Colonic mucosa (tissue), 4 donors: ENCODE results near the gene ARPC4. TPM values are rescaled to one million over a fixed set of nuclear protein-coding genes. Genes with fewer than 3 reads are reported as not detected.

Experiments used
- DNase-seq: peaks from one replicate; pipeline ENCODE4 v3.0.0-alpha.2; 2020
- H3K27ac ChIP-seq: fragments of 200-600 bp; one replicate; pipeline ENCODE4 v1.8.0; 2021
- H3K27me3 ChIP-seq: fragments of 200-600 bp; one replicate; pipeline ENCODE4 v1.8.0; 2021
- H3K36me3 ChIP-seq: fragments of 200-600 bp; one replicate; pipeline ENCODE4 v1.8.0; 2021
- H3K4me1 ChIP-seq: fragments of 200-600 bp; one replicate; pipeline ENCODE4 v1.8.0; 2021; ENCODE audit warnings: mild to moderate bottlenecking
- H3K4me3 ChIP-seq: fragments of 200-600 bp; one replicate; pipeline ENCODE4 v1.8.0; 2021
- H3K9ac ChIP-seq, 2 donors: one replicate each; pipeline ENCODE4 v1.7.0; 2013; ENCODE audit warnings: control low read depth in 2 of 2, low read depth in 2 of 2, low read length in 2 of 2
- H3K9me3 ChIP-seq: fragments of 200-600 bp; one replicate; pipeline ENCODE4 v1.8.0; 2021
- intact Hi-C: fragments of 100-400 bp; cut with DNase I; formaldehyde crosslinking; loops from one replicate; pipeline ENCODE4 v1.14.1; 2022
- total RNA-seq, 2 donors: library from RNA; stranded (reverse); fragmentation: NEBNext Ultra II Directional in 1 of 2; extraction: Animal tissue kit (Norgen Biotek cat#: 25700) in 1 of 2; gene quantifications; one replicate each; pipeline ENCODE4 v1.2.1, GENCODE V29; 2021
- TF ChIP-seq, protein P1 (sequence below): fragments of 200-600 bp; IDR thresholded peaks from one replicate; pipeline ENCODE4 v1.8.0; 2022; ENCODE audit warnings: antibody characterized with exemption, mild to moderate bottlenecking
- donor health status: healthy.
- donor health status: DM: no; HTN: no; CAD: no.
- donor health status: DM: no; HTN: no; CAD: no.

Gene ARPC4
- total RNA-seq, 2 donors from 2014 or later: 221 to 228 TPM

DNA sequence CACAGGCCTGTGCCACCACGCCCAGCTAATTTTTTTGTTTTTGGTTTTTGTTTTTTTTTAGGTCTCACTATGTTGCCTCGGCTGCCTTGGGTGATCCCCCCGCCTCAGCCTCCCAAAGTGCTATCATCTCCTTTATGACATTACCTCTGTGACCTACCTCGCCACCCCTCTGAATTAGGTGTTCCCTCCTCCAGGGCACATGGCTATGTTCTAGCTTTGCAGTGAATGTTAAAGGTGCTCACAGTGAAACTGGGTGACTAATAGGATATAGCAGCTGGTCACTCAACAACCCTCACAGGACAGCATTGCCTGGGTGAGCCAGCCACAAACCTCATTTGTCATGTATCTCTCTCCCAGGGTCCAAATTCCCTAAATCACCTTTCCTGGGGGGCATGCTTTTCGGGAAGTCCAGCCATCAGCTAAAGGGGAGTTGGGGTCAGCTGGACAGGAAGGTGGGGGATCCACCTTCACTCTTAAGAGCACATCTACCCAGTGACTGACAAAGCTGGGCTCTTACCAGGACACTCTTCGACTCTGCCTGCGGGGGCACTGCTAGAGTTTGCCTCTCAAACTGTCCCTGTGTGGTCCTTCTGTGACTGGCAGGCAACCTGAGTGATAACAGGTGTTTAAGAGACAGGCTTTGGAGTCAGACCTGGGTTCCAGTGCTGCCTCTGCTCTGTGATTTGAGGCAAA, 15.6 kb downstream of the ARPC4 start:
- Histone ChIP-seq H3K4me1 (peaks cover 7% of the 10 kb centered on the region), H3K4me3 (no peak overlapping the region), H3K27me3 (no peaks in the 10 kb centered on the region), H3K9me3 (no peaks in the 10 kb centered on the region), H3K36me3 (peaks cover 14% of the 10 kb centered on the region), H3K9ac (peak overlapping the region in 1 of 2 donors; percentile 77), H3K27ac (peak overlapping the region; percentile 89)
- no peak for DNase-seq
- intact Hi-C loops: no loop called here
- TF ChIP-seq, protein P1, sequence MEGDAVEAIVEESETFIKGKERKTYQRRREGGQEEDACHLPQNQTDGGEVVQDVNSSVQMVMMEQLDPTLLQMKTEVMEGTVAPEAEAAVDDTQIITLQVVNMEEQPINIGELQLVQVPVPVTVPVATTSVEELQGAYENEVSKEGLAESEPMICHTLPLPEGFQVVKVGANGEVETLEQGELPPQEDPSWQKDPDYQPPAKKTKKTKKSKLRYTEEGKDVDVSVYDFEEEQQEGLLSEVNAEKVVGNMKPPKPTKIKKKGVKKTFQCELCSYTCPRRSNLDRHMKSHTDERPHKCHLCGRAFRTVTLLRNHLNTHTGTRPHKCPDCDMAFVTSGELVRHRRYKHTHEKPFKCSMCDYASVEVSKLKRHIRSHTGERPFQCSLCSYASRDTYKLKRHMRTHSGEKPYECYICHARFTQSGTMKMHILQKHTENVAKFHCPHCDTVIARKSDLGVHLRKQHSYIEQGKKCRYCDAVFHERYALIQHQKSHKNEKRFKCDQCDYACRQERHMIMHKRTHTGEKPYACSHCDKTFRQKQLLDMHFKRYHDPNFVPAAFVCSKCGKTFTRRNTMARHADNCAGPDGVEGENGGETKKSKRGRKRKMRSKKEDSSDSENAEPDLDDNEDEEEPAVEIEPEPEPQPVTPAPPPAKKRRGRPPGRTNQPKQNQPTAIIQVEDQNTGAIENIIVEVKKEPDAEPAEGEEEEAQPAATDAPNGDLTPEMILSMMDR: no peak

DNA sequence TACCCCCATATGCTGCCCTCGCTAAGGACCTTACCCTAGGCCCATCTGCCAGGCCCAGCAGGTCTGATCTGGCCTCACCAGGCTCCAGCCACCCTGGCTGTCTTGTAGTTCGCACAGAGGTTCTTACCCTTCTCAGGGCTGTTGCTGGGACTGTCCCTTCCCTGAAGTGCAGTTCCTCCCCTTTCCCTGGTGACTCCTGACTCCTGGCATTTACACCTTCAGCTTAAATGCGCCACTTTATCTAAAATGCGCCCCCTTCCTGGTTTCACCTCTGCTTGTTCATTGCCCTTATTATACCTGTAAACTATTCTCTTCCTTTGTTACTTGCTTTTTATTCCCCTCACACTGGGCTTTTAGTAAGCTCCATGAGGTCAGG, 16.3 kb downstream of the ARPC4 start:
- Histone ChIP-seq H3K4me3 (peak overlapping the region; percentile 61), H3K9ac (peak overlapping the region; percentile 77 to 94), H3K27me3 (no peaks in the 10 kb centered on the region), H3K36me3 (peaks cover 7% of the 10 kb centered on the region), H3K9me3 (no peaks in the 10 kb centered on the region), H3K27ac (peak overlapping the region; percentile 89), H3K4me1 (peaks cover 7% of the 10 kb centered on the region)
- DNase-seq: peak; percentile 69
- intact Hi-C loops: no loop called here
- TF ChIP-seq, protein P1: no peak

DNA sequence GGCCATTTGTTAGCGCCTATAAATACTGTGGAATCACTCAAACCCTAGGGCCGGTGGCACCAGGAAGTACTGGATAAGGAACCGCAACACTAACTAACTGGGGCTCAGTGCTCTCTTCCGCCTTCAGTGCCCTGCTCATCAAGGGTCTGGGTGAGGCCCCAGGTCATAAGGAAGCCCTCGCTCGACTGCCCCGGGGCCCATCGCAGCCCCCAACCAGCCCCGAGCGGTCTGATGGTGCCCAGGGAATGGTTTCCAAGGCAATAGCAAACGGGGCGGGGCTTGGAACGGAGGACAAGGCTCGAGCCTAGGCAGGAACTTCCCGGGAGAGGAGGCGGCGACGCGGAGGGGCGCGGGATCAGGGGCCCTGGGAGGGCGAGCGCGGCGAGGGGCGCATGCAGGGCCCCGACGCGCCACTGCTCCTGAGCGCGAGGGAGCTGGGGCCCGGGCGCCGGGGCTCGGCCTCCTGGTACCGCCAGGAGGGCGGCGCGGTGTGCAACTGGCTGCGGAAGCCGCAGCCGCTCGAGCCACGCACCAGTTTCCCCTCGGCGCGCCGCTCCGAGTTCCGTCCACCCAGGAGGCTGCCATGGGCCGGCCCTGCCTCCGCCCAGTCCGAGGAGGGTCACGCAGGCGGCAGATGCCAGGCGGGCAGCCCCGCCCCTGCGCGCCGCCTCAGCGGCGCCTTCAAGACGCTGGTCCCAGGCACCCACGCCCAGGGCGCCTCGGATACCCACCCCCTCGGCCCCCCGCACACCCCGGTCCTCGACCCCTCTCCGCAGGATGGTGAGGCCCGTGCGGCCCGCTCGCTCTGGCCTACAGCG, 16.9 kb downstream of the ARPC4 start, which contains the start of gene TTLL3:
TSS of gene TTLL3 (plus strand) at position 648 of the 818 bp plus-strand sequence. CDS start 400 bp downstream, outside the sequence.
- peak within 1 kb of the TSS; percentile 89 for H3K27ac ChIP-seq
- H3K9ac ChIP-seq: peak within 1 kb of the TSS; percentile 77 to 94
- peak; percentile 87 for DNase-seq
- H3K27me3 ChIP-seq: no peaks in the 10 kb centered on the region
- H3K9me3 ChIP-seq: no peaks in the 10 kb centered on the region
- intact Hi-C loops: no loop called here
- peak within 1 kb of the TSS; percentile 61 for H3K4me3 ChIP-seq
- peaks cover 1% of the 10 kb centered on the region for H3K36me3 ChIP-seq
- H3K4me1 ChIP-seq: peaks cover 7% of the 10 kb centered on the region
- TF ChIP-seq, protein P1: no peak

GRCh38 chr3:9810433-9810770, 17.5 kb downstream of the ARPC4 start:
- Histone ChIP-seq H3K4me3 (peak overlapping the region; percentile 61), H3K4me1 (peaks cover 7% of the 10 kb centered on the region), H3K36me3 (no peaks in the 10 kb centered on the region), H3K9me3 (no peaks in the 10 kb centered on the region), H3K9ac (peak overlapping the region; percentile 77 to 94), H3K27me3 (no peaks in the 10 kb centered on the region), H3K27ac (peak overlapping the region; percentile 89)
- no peak for DNase-seq
- TF ChIP-seq, protein P1: no peak
- intact Hi-C loops: no loop called here

- Histone ChIP-seq H3K4me3 (peak overlapping the region; percentile 61), H3K4me1 (peaks cover 7% of the 10 kb centered on the region), H3K9ac (peak overlapping the region; percentile 77 to 94), H3K27me3 (no peaks in the 10 kb centered on the region), H3K36me3 (no peaks in the 10 kb centered on the region), H3K9me3 (no peaks in the 10 kb centered on the region), H3K27ac (no peak overlapping the region)
- DNase-seq: no peak
- intact Hi-C loops: no loop called here
- TF ChIP-seq, protein P1: no peak
These were observed 18.0 kb downstream of the ARPC4 start for GRCh38 chr3:9810846-9811245.
